A549 treated with AZD9567 at 1 μM for 4 hours (cell line): Measurements from ENCODE around the gene OPN5. TPM values are rescaled to one million over a fixed set of nuclear protein-coding genes. Genes with fewer than 3 reads are reported as not detected.

Source experiments
- total RNA-seq: library from RNA; stranded (reverse); fragments of 200-300 nt; extraction: Qiagen RNA extraction; gene quantifications from 5 replicates; pipeline ENCODE4 v1.2.3, GENCODE V29; 2022; ENCODE audit not compliant: insufficient read depth

The OPN5 gene, protein sequence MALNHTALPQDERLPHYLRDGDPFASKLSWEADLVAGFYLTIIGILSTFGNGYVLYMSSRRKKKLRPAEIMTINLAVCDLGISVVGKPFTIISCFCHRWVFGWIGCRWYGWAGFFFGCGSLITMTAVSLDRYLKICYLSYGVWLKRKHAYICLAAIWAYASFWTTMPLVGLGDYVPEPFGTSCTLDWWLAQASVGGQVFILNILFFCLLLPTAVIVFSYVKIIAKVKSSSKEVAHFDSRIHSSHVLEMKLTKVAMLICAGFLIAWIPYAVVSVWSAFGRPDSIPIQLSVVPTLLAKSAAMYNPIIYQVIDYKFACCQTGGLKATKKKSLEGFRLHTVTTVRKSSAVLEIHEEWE
- not detected in 5 replicates for total RNA-seq

DNA sequence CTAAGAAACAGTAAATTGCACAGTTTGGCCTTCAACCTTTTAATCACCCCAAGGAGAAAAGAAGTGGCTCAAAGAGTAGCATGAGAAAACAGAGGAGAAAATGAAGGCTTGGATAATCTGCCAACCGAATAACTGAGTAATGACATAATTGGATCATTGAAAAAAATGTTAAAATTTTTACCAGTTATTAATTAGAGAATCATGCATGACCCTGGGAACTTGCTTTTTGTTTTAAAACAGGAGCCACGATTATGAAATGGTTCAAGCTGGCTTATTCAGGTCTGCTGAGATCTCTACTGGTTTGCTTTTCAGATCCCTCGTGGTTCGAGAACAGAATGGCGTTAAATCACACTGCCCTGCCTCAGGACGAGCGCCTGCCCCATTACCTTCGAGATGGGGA lies at the start of gene OPN5:
Gene OPN5, plus strand, starts transcription at position 301 of the 400 bp plus-strand sequence. Its CDS starts 35 bp downstream, at position 336.

Other genes starting within 250 kb of the OPN5 start
- 8.0 to 10.5 TPM (median 9.2 TPM) in 5 replicates for gene ADGRF4, start 83.5 kb upstream of the OPN5 start, total RNA-seq